Osteocyte (in vitro differentiated cells): ENCODE results near the gene ULBP1. TPM values are rescaled to one million over a fixed set of nuclear protein-coding genes. Genes with fewer than 3 reads are reported as not detected.

Experiments used
- DNase-seq: peaks from one replicate; pipeline ENCODE4 v3.0.0; 2021; ENCODE audit warnings: mixed read lengths; ENCODE audit not compliant: unreplicated experiment; ENCODE audit errors: extremely low spot score
- H3K27ac Mint-ChIP-seq: one replicate; pipeline ENCODE4 v1.8.0; 2021; ENCODE audit warnings: mild to moderate bottlenecking, mixed read lengths; ENCODE audit not compliant: unreplicated experiment
- H3K27me3 Mint-ChIP-seq: one replicate; pipeline ENCODE4 v1.8.0; 2021; ENCODE audit warnings: mixed read lengths; ENCODE audit not compliant: unreplicated experiment
- H3K36me3 Mint-ChIP-seq: one replicate; pipeline ENCODE4 v1.8.0; 2021; ENCODE audit warnings: mixed read lengths; ENCODE audit not compliant: unreplicated experiment
- H3K4me1 Mint-ChIP-seq: one replicate; pipeline ENCODE4 v1.8.0; 2021; ENCODE audit warnings: mixed read lengths; ENCODE audit not compliant: unreplicated experiment
- H3K4me3 Mint-ChIP-seq: one replicate; pipeline ENCODE4 v1.8.0; 2021; ENCODE audit warnings: mild to moderate bottlenecking, moderate library complexity, mixed read lengths; ENCODE audit not compliant: unreplicated experiment
- H3K9me3 Mint-ChIP-seq: one replicate; pipeline ENCODE4 v1.8.0; 2021; ENCODE audit warnings: mixed read lengths; ENCODE audit not compliant: unreplicated experiment
- CTCF ChIP-seq: fragments of 200-600 bp; sonication (generic); IDR thresholded peaks from 2 replicates; pipeline ENCODE4 v1.5.0; 2021; ENCODE audit warnings: antibody characterized with exemption, mild to moderate bottlenecking, moderate library complexity
- total RNA-seq: library from RNA; stranded (reverse); gene quantifications from 2 replicates; pipeline ENCODE4 v1.2.1, GENCODE V29; 2021

Gene ULBP1
- total RNA-seq, 1 donor from 2014 or later, result 11.5 TPM

DNA sequence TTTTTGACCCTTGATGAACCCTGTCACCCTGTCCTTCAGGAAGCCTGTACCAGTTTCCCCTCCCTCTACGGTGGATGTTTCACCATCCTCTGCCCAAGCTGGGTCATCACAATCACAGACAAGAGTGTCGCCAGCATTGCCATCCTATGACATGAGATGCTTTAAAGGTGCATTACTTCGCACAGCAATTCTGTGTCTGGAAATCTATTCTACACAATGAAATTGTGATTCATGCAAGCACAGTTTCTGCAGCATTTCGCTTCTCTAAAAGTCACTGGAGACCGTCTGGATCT, 24.4 kb upstream of the ULBP1 start:
- DNase-seq, result no peak
- H3K9me3 Mint-ChIP-seq, result no peaks in the 10 kb centered on the region
- no peaks in the 10 kb centered on the region for H3K36me3 Mint-ChIP-seq
- peaks cover 25% of the 10 kb centered on the region for H3K4me1 Mint-ChIP-seq
- TF ChIP-seq CTCF, result no peak
- no peak overlapping the region for H3K27ac Mint-ChIP-seq
- H3K4me3 Mint-ChIP-seq, result peak overlapping the region; percentile 76
- H3K27me3 Mint-ChIP-seq, result peaks cover 61% of the 10 kb centered on the region

- peaks cover 25% of the 10 kb centered on the region for H3K4me1 Mint-ChIP-seq
- no peaks in the 10 kb centered on the region for H3K9me3 Mint-ChIP-seq
- no peaks in the 10 kb centered on the region for H3K36me3 Mint-ChIP-seq
- TF ChIP-seq CTCF, result no peak
- H3K27me3 Mint-ChIP-seq, result peaks cover 53% of the 10 kb centered on the region
- H3K27ac Mint-ChIP-seq, result no peak overlapping the region
- no peak for DNase-seq
- H3K4me3 Mint-ChIP-seq, result peak overlapping the region; percentile 42
Measured at GRCh38 chr6:149939909-149940671, 23.7 kb upstream of the ULBP1 start.

GRCh38 chr6:149940672-149940982, 23.1 kb upstream of the ULBP1 start:
- Mint-ChIP-seq H3K4me1 (peaks cover 25% of the 10 kb centered on the region), H3K9me3 (no peaks in the 10 kb centered on the region), H3K27ac (no peak overlapping the region), H3K36me3 (no peaks in the 10 kb centered on the region), H3K4me3 (peak overlapping the region; percentile 42), H3K27me3 (peaks cover 48% of the 10 kb centered on the region)
- no peak for TF ChIP-seq CTCF
- no peak for DNase-seq

- peaks cover 25% of the 10 kb centered on the region for H3K4me1 Mint-ChIP-seq
Measured at GRCh38 chr6:149941583-149942460, 21.9 kb upstream of the ULBP1 start, which contains the start of gene ULBP2. TSS of gene ULBP2 (plus strand) at chr6:149942014. CDS start at chr6:149942073, 59 bp downstream.

More at GRCh38 chr6:149941583-149942460, 21.9 kb upstream of the ULBP1 start, which contains the start of gene ULBP2:
- peak within 1 kb of the TSS; percentile 73 for H3K27ac Mint-ChIP-seq
- no peak for TF ChIP-seq CTCF
- peak; percentile 93 for DNase-seq
- no peaks in the 10 kb centered on the region for H3K36me3 Mint-ChIP-seq
- no peaks in the 10 kb centered on the region for H3K9me3 Mint-ChIP-seq
- H3K4me3 Mint-ChIP-seq, result peak within 1 kb of the TSS; percentile 94
- peaks cover 36% of the 10 kb centered on the region for H3K27me3 Mint-ChIP-seq
